K562 (cell line): Measurements from ENCODE around the gene B3GNT4. TPM values are rescaled to one million over a fixed set of nuclear protein-coding genes. Genes with fewer than 3 reads are reported as not detected.
A peak's percentile ranks its signal among the peaks of the same experiment; 100 is the strongest.

Experiments used
- CCNT2 ChIP-seq: IDR thresholded peaks from 2 replicates; pipeline ENCODE4 v1.6.1; 2011; ENCODE audit warnings: borderline replicate concordance, low read depth, mild to moderate bottlenecking, moderate library complexity, mixed read lengths, low read length; ENCODE audit not compliant: insufficient read length; ENCODE audit errors: extremely low read depth
- FOXM1 ChIP-seq, 2 experiments: fragments of 450-650 bp in 1 of 2; sonication (generic) in 1 of 2; formaldehyde crosslinking in 1 of 2; IDR thresholded peaks; 2 replicates each; pipeline versions ENCODE4 v1.6.1 to v1.9.0; 2017 to 2022; ENCODE audit warnings: low read depth in 2 of 2, mild to moderate bottlenecking in 2 of 2, missing genetic modification reagents in 1 of 2, moderate library complexity in 1 of 2
- KAT8 ChIP-seq: fragments of 450-650 bp; IDR thresholded peaks from 2 replicates; pipeline ENCODE4 v1.6.1; 2016; ENCODE audit warnings: low read depth, mild to moderate bottlenecking
- MAZ ChIP-seq, 2 experiments: fragments of 450-650 bp in 1 of 2; sonication (generic) in 1 of 2; formaldehyde crosslinking; IDR thresholded peaks in 1 of 2; conservative IDR thresholded peaks in 1 of 2; 2 replicates each; pipeline versions ENCODE4 v1.4.0 to v1.5.0; 2020; ENCODE audit warnings: mild to moderate bottlenecking in 1 of 2, missing genetic modification reagents in 1 of 2
- MEIS2 ChIP-seq: fragments of 450-650 bp; IDR thresholded peaks from 2 replicates; pipeline ENCODE4 v1.6.1; 2014; ENCODE audit warnings: mild to moderate bottlenecking; ENCODE audit not compliant: partially characterized antibody
- NCOR1 ChIP-seq: fragments of 450-650 bp; IDR thresholded peaks from 2 replicates; pipeline ENCODE4 v1.6.1; 2016; ENCODE audit warnings: mild to moderate bottlenecking, moderate library complexity
- PBX2 ChIP-seq, 2 experiments: IDR thresholded peaks in 1 of 2; conservative IDR thresholded peaks in 1 of 2; 2 replicates each; pipeline ENCODE4 v1.6.1; 2016; ENCODE audit warnings: low read depth in 2 of 2, mild to moderate bottlenecking in 1 of 2, missing compliant biosample characterization in 1 of 2, missing genetic modification characterization in 1 of 2, moderate library complexity in 1 of 2
- PKNOX1 ChIP-seq: fragments of 450-650 bp; IDR thresholded peaks from 2 replicates; pipeline ENCODE4 v1.6.1; 2016
- PML ChIP-seq: IDR thresholded peaks from 2 replicates; pipeline ENCODE4 v1.6.1; 2012; ENCODE audit warnings: low read length, inconsistent platforms
- RNF2 ChIP-seq: sonication (generic); IDR thresholded peaks from 2 replicates; pipeline ENCODE4 v1.6.1; 2016
- SAFB ChIP-seq: fragments of 200-400 bp; formaldehyde crosslinking; IDR thresholded peaks from 2 replicates; pipeline ENCODE4 v1.6.1; 2017; ENCODE audit warnings: low read depth, low read length, borderline replicate concordance
- SMARCE1 ChIP-seq: fragments of 450-650 bp; IDR thresholded peaks from 2 replicates; pipeline ENCODE4 v1.7.1; 2016; ENCODE audit warnings: mild to moderate bottlenecking
- VEZF1 ChIP-seq: fragments of 200-800 bp; sonication (Bioruptor generic); IDR thresholded peaks from 2 replicates; pipeline ENCODE4 v1.6.1; 2017; ENCODE audit warnings: missing genetic modification characterization, missing compliant biosample characterization
- ZBTB33 ChIP-seq: sonication (generic); formaldehyde crosslinking; IDR thresholded peaks from 2 replicates; pipeline ENCODE4 v1.8.1; 2023; ENCODE audit warnings: mild to moderate bottlenecking, missing genetic modification reagents
- ZKSCAN8 ChIP-seq: fragments of 200-800 bp; sonication (Bioruptor generic); IDR thresholded peaks from 2 replicates; pipeline ENCODE4 v1.6.1; 2016; ENCODE audit warnings: missing genetic modification characterization, missing compliant biosample characterization
- ZNF263 ChIP-seq: sonication (generic); formaldehyde crosslinking; IDR thresholded peaks from 2 replicates; pipeline ENCODE4 v1.8.0; 2022; ENCODE audit warnings: mild to moderate bottlenecking, missing genetic modification reagents, borderline replicate concordance
- ZNF395 ChIP-seq: fragments of 200-800 bp; sonication (Bioruptor generic); IDR thresholded peaks from 2 replicates; pipeline ENCODE4 v1.6.1; 2017; ENCODE audit warnings: missing genetic modification characterization, missing compliant biosample characterization
- ZNF766 ChIP-seq: fragments of 200-800 bp; sonication (Bioruptor generic); conservative IDR thresholded peaks from 2 replicates; pipeline ENCODE4 v1.6.1; 2016; ENCODE audit warnings: missing genetic modification characterization, missing compliant biosample characterization
- polyA plus RNA-seq, 8 experiments: library from polyadenylated mRNA; depleted of rRNA in 4 of 8; stranded (reverse) in 5 of 8; unstranded in 3 of 8; fragments of >200 nt; fragmentation: Nextera tagmentation in 2 of 8; fragmentation: Illumina TruSeq in 1 of 8; extraction: Ambion mirVana in 2 of 8; extraction: Trizol in 1 of 8; gene quantifications; 2 replicates each; pipeline versions ENCODE4 v1.2.1 to v1.2.3, GENCODE V29; 2011 to 2014; ENCODE audit warnings: inconsistent platforms in 1 of 8, missing spikeins in 1 of 8
- total RNA-seq, 7 experiments: library from RNA; depleted of rRNA in 6 of 7; stranded (reverse); fragments of >200 nt in 6 of 7; fragmentation: Illumina TruSeq in 2 of 7; extraction: Trizol in 2 of 7; gene quantifications; 2 replicates each; pipeline versions ENCODE4 v1.2.1 to v1.2.3, GENCODE V29; 2011 to 2021; ENCODE audit warnings: low replicate concordance in 1 of 7

B3GNT4 gene
- total and polyA plus RNA-seq, 9 of the 15 experiments (the other 6 are each of a cell fraction or from before 2014, with no cell fraction given): 0.17 to 3.2 (median 1.3) TPM

GRCh38 chr12:122155705-122156104 lies 47.8 kb upstream of the B3GNT4 start (continued):
- TF ChIP-seq FOXM1 (IDR thresholded peaks at IDR 0.05; ENCODE audit: low read depth) (peak; percentile 45; the same call in 1 of the 2 replicates), FOXM1 (CRISPR knock-in tag; IDR thresholded peaks at IDR 0.05; ENCODE audit: low read depth) (no peak), PML (peak; percentile 73; the same call in 1 of the 2 replicates), ZNF263 (CRISPR knock-in tag) (0 out of 2 replicates have a peak, but pooled peaks have one; percentile 27), ZNF766 (CRISPR knock-in tag) (peak; percentile 52; the same call in 1 of the 2 replicates), KAT8 (no peak), SMARCE1 (peak; percentile 31; the same call in 1 of the 2 replicates), MEIS2 (peak; percentile 84), PBX2 (CRISPR knock-in tag; IDR thresholded peaks at IDR 0.05; ENCODE audit: low read depth) (no peak), PBX2 (tag; conservative IDR thresholded peaks at IDR 0.05; ENCODE audit: low read depth) (peak; percentile 45; the same call in 1 of the 2 replicates), SAFB (no peak), ZKSCAN8 (no peak), CCNT2 (peak; percentile 21), RNF2 (peak; percentile 62; the same call in 1 of the 2 replicates), ZBTB33 (CRISPR knock-in tag) (no peak), ZNF395 (CRISPR knock-in tag) (peak; percentile 24; the same call in 1 of the 2 replicates), NCOR1 (peak; percentile 73), PKNOX1 (peak; percentile 68), MAZ (CRISPR knock-in tag; conservative IDR thresholded peaks at IDR 0.05 in 1 of 2, IDR thresholded peaks at IDR 0.05 in 1 of 2) (peak in 1 of 2 experiments; percentile 61; a peak in 2 of 4 replicates), VEZF1 (CRISPR knock-in tag) (peak; percentile 60)
